GM21526 (cell line): ENCODE measurements around the gene GPR146.

Source experiments
- ATAC-seq: cut with Tn5 transposase; IDR thresholded peaks from one replicate; pipeline ENCODE4 v1.9.1; 2021; ENCODE audit warnings: moderate library complexity; ENCODE audit not compliant: unreplicated experiment, low FRiP score

The GPR146 gene

DNA sequence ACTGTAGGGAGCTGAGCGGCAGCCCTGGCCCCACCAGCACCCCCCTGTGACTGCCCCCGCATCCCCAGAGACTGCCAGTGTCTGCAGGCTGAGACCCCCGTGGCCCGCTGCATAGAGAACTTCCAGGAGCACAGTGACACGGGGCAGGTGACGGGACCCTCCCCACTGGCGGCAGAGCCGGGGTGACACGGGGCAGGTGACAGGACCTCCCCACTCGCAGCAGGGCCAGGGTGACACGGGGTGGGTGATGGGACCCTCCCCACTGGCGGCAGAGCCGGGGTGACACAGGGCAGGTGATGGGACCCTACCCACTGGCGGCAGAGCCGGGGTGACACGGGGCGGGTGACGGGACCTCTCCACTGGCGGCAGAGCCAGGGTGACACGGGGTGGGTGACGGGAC, 45.9 kb downstream of the GPR146 start:
- ATAC-seq, result no peak

DNA sequence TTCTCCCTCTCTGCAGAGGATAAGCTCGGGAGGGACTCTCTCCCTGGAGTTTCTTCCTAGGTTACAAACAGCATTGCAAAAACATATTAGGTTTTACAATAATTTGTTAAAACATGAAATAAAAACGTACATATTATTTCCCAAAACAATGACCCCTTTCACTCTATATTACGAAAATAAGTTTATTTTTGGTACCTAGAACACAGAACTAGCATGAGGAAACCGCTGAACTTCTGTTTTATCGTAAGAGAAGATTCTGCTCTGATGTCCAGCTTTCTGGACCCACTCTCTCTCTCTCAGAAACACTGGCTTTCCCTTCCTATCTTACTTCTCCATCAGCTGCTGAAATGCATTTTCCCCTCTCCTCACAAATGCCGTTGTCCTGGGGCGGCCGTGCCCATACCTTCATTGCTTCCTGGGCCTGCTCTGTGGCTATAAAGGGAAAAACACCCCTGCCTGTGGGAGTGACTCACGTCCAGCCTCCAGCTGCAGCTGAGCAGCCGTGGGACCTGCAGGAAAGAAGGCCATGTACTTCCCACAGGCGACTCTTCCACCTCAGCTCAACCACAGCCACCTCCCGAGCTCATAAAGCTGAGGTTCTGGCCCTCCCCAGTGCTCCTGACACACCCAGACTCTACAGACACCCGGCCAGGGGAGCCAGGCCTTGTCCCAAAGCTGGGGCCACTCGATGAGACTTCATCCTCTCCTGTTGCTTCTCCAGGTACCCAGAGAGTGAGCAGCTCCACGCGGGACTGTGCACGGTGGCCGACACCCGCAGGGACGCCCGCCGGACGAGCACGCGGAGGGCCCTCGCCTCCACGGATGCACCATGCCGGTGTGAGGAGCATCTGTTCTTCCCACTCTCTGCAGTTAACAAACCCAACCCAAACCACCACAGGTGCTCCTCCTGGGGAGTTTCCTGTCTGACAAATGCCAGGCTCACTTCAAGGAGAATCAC, 46.6 kb downstream of the GPR146 start:
- ATAC-seq, result no peak

DNA sequence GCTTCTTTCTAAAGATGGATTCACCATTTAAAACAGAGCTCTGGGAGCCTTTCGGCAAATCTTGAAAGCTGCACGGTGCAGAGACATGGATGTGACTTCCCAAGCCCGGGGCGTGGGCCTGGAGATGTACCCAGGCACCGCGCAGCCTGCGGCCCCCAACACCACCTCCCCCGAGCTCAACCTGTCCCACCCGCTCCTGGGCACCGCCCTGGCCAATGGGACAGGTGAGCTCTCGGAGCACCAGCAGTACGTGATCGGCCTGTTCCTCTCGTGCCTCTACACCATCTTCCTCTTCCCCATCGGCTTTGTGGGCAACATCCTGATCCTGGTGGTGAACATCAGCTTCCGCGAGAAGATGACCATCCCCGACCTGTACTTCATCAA, 47.3 kb downstream of the GPR146 start:
- ATAC-seq, result no peak

DNA sequence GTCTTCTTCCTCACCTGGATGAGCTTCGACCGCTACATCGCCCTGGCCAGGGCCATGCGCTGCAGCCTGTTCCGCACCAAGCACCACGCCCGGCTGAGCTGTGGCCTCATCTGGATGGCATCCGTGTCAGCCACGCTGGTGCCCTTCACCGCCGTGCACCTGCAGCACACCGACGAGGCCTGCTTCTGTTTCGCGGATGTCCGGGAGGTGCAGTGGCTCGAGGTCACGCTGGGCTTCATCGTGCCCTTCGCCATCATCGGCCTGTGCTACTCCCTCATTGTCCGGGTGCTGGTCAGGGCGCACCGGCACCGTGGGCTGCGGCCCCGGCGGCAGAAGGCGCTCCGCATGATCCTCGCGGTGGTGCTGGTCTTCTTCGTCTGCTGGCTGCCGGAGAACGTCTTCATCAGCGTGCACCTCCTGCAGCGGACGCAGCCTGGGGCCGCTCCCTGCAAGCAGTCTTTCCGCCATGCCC, 47.9 kb downstream of the GPR146 start:
- ATAC-seq, result no peak

DNA sequence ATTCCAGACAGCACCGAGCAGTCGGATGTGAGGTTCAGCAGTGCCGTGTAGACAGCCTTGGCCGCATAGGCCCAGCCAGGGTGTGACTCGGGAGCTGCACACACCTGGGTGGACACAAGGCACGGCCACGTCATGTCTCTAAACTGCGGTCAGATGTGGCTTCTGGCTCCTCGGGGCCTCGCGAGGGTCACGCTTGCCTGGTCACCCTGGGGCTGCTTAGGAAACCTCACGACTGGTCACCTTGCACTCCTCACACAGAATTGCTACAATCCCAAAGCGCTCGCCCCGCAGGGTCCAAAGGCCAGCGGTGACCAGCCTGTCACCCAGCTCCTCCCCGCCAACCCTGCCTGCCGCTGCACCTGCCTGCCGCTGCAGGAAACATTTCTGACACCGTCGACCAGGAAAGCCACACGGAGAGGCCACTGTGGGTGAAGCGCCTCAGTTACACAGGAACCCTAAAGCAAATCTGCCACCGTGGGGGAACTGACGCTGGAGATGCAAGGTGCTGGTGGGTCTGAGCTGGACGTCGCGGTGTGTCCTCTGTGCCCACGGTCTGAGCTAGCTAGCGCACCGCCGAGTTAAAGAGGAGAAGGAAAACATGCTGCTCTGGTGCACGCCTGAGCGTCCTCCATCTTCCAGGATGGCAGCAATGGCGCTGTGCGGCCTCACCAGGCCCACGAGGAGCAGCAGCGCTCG, 48.6 kb downstream of the GPR146 start:
- ATAC-seq, result no peak

DNA sequence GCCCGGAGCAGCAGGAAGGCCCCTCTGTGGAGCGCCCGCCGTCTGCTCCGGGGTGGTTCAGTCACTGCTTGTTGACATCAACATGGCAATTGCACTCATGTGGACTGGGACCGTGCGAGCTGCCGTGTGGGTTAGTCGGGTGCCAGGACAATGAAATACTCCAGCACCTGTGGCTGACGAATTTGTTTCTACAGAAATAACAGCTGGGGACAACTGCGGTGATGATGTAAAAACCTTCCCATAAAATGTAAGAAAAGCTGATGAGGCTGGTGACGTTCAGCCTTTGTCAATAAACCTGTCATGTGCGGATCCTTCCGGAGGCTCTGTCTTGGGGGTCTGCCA, 49.1 kb downstream of the GPR146 start:
- ATAC-seq, result no peak

DNA sequence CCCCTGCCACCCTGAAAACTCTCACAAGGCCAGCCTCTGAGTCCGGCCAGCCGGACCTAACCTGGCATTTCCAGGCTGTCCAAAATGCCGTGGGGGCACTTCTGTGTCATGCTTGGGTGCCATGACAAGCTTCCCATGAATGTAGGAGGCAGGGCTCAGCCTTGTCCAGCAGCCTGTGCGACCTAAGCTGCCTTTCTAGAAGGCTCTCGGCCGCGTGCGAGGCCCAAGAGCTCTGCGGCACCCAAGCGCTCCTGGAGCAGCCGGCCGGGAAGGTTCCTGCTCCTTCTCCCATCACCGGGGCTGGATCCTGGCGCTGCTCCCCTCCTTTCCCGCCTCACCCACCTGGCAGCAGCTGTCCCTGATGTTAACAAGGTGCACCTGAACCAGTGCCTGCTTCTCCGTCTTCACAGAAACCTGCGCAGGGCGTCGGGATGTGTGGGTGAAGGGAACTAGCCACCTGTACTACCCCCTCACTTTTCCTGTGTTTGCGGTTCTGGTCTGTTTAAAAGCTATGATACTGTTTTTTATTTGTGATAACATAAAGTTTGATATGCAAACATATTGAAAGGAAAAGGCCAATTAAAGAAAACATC, 49.7 kb downstream of the GPR146 start:
- no peak for ATAC-seq

DNA sequence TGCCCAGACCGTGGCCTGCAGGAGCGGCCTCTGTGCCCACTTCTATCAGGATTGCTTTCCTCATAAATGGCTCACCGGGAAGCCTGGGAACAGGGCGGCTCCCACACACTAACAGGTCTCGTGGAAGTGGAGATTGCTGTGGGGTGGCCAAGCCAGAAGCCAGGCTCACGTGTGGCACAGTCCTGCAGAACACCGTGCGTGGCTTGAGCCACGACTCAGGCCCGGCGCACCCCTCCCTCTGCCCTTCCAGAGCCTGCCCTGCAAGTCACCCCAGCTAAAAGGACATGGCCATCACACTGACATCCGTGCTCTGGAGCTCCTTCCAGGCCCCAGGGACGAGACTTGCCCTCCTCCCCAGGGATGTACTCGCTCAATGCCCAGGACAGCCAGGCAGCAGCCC, 50.5 kb downstream of the GPR146 start:
- no peak for ATAC-seq

DNA sequence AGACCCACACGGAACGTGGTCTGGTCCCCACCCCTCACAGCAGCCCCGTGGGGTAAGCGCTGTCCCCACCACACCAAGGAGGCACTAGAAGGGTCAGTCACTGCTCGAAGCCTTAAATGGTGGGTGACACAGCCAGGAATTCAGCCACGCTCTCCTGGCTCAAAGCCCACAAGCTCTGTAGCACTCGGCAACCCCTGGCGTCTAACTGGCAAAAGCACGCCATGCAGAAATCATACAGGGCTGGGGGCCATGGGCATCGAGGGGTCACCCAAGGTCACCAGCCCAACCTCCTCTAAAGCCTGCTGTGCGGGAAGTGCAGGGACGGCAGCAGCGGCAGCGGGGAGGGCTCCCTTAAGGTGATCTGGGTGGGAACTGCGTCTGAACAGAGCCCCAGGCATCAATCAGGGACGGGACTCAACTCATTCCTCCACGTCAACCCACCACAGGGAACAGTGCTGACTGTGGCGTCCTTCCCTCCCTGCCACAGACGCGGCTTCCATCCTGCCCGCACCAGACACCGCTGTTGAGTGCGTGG, 51.3 kb downstream of the GPR146 start:
- ATAC-seq, result no peak

DNA sequence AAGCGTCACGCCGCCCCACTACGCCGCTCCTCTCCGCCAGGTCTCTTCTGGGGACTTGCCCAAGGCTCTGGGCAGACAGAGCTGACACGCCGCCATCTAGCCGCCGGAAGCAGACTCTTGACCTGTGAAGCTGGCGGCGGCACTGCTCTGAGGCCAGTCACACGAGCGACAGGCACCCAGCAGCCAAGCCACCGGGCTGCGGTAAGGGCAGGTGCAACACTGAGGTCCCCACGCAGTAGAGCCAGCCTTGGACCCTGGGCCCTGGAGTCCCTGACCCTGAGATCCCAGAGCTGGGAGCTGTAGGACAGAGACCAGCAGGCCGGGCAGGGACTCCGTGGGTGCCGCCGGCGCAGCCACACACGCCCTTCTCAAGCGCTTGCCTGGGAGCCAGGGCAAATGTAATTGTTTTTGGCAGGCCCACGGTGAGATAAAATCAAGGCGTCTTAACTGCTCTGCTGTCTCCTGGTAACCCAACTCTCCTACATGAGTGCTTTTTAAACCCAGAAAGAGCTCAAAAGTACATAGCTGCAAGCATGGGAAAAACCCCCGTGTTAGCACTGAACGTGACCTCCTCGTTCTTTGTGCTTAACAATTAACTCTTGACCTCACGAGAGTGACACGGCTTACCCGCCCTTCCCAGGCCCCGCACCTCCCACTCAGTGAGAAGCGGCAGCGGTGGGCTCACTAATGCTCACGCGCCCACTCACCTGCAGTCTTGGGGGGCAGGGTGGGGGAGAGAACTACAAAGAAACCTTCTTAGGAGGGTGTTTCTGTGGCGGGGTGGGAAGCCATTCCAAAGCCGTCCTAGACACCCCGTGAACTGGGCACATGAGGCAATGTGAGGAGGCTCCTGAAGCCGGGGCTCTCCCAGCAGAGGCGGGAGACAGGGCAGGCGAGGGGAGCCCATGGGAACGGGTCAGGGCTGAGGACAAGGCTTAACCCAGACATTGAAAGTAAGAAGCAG, 52.1 kb downstream of the GPR146 start:
- no peak for ATAC-seq

DNA sequence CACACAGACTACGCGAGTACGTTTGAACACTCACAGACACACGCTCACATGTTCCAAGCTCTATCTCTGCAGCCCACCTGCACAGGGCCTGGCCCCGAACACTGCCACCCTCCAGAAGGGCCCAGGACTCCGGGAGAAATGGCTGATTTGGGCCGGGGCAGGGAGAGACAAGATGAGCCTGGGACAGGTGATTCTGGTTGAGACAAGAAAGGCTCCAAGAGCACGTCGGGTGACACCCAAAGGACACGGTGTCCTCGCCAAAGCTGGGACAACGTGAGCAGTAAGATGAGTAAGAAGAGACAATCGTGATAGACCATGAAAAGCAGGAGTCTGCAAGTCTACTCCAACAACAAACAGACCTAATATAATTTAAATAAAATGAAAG, 52.8 kb downstream of the GPR146 start:
- ATAC-seq, result no peak

DNA sequence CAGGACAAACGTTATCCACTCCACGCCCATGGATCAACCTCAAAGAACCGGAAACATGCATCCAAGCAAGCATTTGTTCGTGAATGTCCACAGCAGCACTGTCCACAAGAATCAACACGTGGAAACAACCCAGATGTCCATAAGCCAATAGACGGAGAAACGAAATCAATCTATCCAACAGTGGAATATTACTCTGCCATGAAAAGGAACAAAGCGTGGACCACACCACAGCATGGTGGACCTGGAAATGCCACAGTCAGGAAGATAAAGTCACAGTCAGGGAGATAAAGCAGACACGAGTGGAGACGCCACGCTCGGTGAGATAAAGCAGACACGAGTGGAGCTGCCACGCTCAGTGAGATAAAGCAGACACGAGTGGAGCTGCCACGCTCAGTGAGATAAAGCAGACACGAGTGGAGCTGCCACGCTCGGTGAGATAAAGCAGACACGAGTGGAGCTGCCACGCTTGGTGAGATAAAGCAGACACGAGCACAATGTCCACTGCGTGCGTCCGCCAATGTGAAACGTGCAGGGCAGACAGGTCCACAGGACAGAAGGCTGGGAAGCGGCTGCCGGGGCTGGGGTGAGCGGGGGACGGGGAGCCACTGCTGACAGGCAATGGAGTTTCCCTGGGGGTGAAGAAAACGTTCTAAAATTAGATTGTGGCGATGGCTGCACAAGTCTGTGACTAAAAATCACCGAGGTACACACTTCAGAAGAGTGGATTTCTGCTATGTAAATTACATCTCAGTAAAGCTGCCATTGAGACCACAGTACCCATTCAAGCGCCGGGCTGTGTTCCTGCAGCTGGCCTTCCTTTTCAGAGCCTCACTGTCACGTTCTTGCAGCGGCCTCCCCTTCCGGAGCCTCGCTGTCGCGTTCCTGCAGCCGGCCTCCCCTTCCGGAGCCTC, 54.2 kb downstream of the GPR146 start:
- ATAC-seq, result no peak

DNA sequence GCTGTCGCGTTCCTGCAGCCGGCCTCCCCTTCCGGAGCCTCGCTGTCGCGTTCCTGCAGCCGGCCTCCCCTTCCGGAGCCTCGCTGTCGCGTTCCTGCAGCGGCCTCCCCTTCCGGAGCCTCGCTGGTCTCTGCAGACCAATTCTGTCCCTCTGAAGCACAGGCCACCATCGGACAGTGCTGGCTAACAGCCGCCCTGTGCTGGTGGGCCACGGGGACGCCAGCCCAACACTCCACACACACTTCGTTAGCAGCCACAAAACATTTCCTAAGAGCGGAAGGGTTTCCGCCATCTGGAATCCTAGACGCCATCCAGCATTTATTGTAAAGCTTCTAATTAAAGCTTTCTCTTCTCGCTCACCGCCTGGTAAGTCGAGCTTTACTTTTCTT, 54.8 kb downstream of the GPR146 start:
- ATAC-seq, result no peak

DNA sequence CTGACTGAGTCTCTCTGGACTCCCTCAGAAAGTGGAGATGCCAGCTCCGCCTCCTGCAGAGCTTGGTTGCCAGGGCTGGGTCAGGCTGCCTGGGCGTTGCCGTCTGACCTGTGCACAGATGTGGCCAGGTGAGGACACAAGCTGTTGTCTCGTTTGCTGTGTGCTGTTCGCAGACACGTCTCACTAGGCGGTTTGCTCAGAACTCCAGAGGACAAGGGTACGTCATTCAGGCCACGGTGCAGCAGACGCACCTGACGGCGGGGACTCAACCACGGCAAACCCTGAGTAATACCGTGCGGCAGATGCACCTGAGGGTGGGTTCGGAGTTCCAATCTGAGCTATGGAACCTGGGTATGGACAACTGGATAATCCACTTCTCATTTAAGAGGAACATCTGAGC, 55.3 kb downstream of the GPR146 start:
- ATAC-seq, result no peak

DNA sequence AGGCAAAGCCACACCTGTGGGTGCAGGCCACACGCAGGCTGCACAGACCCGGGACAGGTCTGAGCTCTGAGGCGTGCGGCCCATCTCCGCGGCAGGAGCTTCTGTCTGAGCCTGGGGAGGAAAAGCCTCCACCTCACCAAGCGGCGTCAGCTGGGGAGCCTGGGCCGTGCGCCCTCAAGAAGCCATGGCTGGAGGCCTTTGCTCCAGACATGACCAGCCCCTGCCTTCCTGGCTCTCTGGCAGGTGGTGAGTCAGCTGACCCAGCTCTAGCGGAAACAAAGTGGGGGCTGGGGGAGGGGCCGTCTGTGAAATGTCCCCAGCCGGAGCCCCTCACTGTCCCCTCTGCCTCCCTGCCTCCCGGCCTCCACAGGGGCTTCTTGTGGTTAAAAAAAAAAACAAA, 56.0 kb downstream of the GPR146 start:
- no peak for ATAC-seq

DNA sequence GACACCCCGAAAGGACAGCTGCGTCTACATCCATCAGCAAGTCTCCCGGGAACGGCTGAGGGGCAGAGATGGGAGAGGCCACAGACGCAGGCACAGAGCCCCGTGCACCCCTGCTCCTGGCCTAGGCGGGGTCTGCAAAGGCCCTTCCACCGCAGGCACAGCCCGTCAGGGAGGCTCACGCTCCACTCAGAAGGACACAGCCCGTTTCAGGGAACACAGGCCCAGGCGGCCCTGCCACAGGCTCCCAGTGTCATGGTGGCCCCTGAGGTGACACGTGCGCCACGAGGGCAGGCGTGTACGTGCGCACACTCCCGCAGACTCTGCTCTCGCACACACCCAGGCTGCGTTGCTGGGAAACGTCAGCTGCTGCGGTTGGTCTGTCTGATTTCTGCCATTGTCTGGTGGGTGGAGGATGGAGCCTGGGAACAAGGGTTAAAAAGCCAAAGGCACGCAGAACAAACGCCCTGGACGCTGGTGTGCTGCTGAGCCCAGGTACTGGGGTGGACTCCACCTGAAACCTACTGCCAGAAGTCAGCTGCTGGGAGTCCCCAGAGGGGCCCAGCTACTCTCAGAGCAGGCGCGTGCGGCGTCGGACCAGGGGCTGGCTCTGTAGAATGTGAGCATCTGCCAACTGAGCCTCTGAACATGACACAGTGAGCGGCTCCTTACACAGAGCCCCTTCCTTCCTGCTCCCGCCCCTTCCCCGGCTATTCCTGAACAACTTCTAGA, 56.7 kb downstream of the GPR146 start:
- ATAC-seq, result no peak

DNA sequence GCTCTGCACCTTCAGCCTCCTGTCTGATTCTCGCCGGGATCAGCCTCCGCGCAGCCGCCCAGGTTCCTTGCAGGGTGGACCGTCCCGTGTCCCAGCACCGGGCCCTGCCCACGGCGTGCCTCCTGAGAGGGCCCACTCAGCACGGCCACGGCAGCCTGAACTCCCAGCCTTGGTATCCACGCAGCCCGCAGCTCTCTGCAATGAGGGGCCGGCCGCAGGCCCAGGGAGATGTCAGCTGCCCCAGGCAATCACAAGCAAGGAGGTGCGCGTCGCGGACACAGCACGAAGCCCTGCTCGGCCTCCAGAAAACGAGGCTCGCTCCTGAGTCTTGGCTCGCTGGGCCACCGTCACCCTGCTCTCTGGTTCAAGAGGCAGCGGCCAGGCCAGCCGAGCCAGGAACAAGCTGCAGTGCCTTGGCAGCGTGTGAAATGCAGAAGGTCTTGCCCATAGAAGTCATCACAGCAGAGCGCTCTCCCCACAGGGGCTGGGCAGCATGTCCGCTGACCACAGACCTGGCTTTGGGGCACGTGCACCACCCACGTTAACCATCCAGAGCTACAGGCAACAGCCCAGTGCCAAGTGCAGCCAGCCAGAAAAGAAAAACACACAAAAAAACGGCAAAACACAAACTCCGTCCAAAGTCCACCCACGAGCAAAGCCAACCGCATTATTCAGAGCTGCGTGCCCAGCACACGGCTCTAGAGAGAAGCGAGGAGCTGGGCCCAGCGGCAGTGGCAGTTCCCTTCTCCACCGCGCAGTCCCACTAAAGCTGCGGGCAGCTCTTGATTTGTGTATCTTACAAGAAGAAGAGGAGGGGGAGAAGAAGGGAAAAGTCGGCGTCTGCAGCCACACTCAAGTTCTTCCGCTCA, 57.5 kb downstream of the GPR146 start:
- no peak for ATAC-seq
